NOMO-1 treated with DMSO at 0.1 percent for 48 hours (cell line): ENCODE results near the gene SLC13A4.
"Not testable (repeated sequence)": the region's sequence is repeated elsewhere in the genome, so short reads cannot be mapped to it uniquely, and the experiment has no call there.

ENCODE experiments used
- DNase-seq: peaks from one replicate; lab custom pipeline; 2025; ENCODE audit not compliant: unreplicated experiment; lab: John Stamatoyannopoulos, UW

Gene SLC13A4, protein sequence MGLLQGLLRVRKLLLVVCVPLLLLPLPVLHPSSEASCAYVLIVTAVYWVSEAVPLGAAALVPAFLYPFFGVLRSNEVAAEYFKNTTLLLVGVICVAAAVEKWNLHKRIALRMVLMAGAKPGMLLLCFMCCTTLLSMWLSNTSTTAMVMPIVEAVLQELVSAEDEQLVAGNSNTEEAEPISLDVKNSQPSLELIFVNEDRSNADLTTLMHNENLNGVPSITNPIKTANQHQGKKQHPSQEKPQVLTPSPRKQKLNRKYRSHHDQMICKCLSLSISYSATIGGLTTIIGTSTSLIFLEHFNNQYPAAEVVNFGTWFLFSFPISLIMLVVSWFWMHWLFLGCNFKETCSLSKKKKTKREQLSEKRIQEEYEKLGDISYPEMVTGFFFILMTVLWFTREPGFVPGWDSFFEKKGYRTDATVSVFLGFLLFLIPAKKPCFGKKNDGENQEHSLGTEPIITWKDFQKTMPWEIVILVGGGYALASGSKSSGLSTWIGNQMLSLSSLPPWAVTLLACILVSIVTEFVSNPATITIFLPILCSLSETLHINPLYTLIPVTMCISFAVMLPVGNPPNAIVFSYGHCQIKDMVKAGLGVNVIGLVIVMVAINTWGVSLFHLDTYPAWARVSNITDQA

GRCh38 chr7:135728136-135728669 lies at the start of gene SLC13A4:
Gene SLC13A4, minus strand, starts transcription at chr7:135728186. Its CDS starts 690 bp downstream, at chr7:135727496.
- no peak for DNase-seq

DNA sequence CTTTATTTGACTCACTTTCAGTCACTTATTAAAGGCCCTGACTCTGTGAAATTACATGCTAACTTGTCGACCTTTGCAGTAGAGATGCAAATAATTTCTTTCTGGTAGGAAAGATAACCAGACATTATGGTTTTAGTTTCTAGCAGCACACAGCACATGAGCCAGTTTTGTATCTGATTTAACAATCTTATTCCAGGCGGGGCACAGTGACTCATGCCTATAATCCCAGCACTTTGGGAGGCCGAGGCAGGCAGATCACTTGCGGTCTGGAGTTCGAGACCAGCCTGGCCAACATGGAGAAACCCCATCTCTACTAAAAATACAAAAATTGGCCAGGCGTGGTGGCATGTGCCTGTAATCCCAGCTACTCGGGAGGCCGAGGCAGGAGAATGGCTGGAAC lies 47.9 kb upstream of the SLC13A4 start:
- DNase-seq, result not testable (repeated sequence)

- DNase-seq, result no peak
These were observed 47.2 kb upstream of the SLC13A4 start for GRCh38 chr7:135775230-135775629.

- DNase-seq, result no peak
These were observed 46.3 kb upstream of the SLC13A4 start for GRCh38 chr7:135774284-135774683.

DNA sequence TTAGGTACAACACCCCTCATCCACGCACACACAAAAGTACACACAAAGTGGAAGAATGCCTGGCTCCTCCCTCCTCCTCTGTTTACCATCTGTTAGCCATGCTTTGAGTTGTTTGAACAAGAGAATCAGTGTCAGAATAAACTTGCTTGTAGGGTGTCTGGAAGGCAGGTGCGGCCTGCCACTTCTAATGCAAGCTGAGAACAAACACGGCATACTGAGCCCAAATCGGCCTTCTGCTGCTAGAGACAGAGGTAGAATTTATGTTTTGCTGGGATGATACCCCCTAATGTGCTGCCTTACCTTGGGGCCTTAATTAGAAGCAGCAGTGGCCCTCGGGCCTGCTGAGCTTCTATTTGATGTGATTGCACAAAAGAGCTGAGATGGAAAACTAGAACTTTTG lies 45.5 kb upstream of the SLC13A4 start:
- no peak for DNase-seq

- DNase-seq, result no peak
These were observed 44.7 kb upstream of the SLC13A4 start for GRCh38 chr7:135772639-135773222.

GRCh38 chr7:135771961-135772638 lies 44.1 kb upstream of the SLC13A4 start:
- DNase-seq, result no peak

DNA sequence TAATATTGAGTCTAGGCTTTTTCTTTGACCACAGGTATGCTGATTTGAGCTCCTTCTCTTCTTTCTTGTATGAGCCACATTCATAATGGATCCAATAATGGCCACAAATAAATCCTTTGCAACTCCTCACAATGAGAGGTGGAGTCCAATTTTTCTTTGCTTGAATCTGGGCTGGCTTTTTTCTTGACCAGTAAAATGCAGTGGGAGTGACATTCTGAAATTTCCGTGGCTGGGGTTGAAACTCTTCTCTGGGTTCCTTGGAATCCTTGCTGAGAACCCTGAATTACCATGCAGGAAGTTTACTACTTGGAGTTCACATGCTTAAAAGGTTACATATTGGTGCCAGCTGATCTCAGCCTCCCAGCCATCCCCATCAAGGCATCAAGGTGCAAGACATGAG lies 43.1 kb upstream of the SLC13A4 start:
- no peak for DNase-seq

GRCh38 chr7:135770139-135770710 lies 42.2 kb upstream of the SLC13A4 start:
- no peak for DNase-seq

DNA sequence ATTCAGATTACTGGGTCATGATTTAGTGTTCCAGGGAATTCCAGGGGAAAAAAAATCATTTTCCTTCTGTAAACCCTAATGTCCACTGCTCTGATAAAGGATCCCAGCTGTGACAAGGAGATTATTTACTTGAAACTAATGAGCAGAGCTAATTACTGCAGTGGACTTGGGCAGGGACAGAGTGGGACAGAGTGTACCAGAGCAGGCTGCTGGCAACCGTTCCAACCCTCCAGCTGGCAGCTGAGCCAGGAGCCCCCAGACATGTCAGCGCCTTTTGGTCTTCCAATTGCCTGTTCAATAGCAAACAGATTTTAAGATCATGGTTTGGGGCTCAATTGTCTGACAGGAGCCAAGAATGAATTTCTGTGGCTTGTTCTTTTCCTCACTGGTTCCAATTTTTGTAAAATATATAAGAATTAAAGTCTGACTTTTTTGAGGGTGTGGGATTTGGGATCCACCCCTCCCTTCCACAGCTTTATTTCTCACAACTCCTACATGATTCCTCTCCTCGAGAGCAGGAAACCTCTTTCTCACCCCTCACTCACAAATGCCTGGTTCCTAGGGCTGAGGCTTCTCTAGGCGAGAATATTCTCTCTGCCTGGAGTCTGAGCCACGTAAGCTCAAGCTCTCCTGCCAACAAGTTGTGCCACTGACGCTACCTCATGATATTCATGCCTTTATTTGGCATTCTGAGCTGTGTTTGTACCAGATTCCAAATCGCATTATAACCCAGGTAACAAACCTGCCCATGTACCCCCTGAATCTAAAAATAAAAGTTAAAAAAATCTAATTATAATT lies 41.2 kb upstream of the SLC13A4 start:
- DNase-seq, result no peak

DNA sequence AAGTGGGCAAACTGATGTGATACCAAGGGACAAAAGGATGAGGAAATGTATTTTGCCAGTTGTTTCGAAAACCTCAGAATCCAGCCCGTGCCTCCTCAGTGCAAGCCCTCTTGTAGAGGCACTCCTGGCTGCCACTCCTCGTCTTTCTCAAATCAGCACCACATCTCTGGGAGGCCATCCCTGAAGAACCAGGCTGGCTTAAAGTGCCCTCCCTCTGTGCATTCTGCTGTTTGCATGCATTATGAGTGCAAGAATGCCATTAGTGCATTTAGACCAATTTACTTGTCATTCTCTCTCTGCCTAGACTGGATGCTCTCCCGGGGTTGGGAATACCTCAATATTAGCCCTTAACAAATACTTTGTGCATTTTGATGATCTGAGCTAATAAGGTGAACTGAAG lies 40.5 kb upstream of the SLC13A4 start:
- DNase-seq, result no peak

- no peak for DNase-seq
These were observed 40.1 kb upstream of the SLC13A4 start for GRCh38 chr7:135768064-135768463.

GRCh38 chr7:135763261-135763660 lies 35.3 kb upstream of the SLC13A4 start:
- DNase-seq, result no peak

DNA sequence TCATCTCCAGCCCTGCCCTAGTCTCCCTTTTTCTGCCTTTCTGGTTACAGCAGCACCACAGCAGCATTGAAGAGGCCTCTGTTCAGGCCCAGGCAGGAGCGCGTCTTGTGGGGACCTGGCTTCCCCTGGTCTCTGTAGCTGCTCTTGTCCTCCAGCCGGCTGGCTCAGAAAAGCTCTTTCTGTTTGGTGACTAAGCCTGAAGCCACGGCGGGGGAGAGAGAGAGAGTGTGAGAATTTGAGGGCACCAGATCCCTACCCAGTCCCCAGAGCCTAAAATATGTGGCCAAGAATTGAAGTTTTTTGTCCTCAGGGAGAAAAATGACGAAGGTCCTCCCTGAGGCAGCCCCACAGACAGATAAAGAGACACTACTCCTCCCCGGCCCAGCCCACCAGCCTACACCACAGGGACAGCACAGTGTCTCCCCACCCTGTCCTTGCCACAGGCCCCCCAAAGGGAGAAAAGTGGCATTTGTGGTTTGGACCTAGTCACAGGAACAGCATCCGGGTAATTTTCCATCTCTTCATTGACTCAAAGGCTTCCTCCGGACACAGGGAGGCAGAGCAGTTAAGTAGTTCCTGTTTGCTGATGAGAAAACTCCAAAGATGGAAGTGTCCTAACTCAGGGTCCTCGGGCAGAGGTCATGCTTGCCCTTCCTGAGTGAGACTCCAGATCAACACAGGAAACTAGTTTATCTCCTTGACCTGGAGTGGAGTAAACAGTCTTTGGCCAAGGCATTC lies 33.9 kb upstream of the SLC13A4 start:
- DNase-seq, result no peak

DNA sequence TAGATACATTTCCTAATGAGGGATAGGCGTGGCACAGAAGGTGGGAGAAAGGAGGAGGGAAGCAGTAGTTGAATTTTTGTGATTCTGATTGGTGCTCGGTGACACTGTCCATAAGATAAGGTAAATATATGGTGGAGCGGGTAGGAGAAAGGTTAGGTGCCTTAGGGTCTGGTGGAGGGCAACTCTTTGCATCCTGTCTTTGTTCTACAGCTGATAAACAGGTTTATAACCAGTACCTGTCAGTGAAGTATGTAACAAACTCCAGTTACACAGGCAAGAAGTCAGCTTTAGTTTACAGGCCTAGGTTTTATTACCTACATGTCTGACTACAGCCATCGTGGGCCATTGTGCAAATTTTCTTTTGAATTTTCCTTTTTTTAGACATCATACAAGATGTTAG lies 31.5 kb upstream of the SLC13A4 start:
- DNase-seq, result no peak

- no peak for DNase-seq
These were observed 30.5 kb upstream of the SLC13A4 start for GRCh38 chr7:135758531-135758932.

DNA sequence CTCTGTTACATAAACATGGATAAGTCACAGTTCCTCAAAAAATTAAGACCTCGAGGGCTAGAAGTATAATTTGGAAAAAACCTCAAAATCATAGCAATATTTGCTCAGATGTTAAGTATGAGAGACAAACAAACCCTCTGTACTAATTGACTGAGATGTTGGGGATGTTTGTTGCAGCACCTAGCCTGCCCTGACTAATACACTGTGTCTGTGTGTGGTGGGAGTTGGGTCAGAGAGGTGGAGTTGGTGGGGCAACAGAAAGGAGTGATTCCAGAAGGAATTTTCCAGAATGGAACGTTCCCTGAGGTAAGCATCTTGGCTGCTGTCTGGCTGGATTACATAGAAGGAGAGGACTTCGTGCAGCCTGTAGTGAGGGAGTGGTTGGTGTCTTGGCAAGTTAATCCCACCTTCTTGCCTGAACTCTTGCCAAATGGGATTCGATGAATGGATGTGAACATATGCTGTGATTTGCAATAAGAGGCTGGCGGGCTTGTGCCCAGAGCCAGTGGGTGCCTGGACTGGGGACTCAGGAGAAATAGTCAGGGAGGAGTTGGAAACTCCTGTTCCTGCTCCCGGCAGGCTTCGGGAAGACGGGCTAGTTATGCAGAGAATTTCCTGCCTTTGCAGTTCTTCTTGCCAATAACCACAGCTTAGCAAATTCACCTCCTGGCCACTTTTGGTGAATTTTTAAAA lies 29.9 kb upstream of the SLC13A4 start:
- DNase-seq, result no peak

GRCh38 chr7:135756191-135756590 lies 28.2 kb upstream of the SLC13A4 start:
- DNase-seq, result no peak

GRCh38 chr7:135755351-135755753 lies 27.4 kb upstream of the SLC13A4 start:
- no peak for DNase-seq
